Purkinje cell (primary cell): ENCODE measurements around the gene SFTPB. TPM values are rescaled to one million over a fixed set of nuclear protein-coding genes. Genes with fewer than 3 reads are reported as not detected.

ENCODE experiments used
- polyA plus RNA-seq: library from polyadenylated mRNA; unstranded; fragments of >200 nt; fragmentation: Nextera tagmentation; gene quantifications from 2 replicates; pipeline ENCODE4 v1.2.1, GENCODE V29; 2014

Gene SFTPB
- not detected in 2 replicates for polyA plus RNA-seq

GRCh38 chr2:85668009-85668856, at the start of gene SFTPB:
SFTPB (minus strand) TSS chr2:85668199; CDS start chr2:85668183, 16 bp downstream.

GRCh38 chr2:85694052-85695025, 26.3 kb upstream of the SFTPB start, which contains the start of gene GNLY:
GNLY (plus strand) TSS chr2:85694358; CDS start chr2:85694419, 61 bp downstream.

GRCh38 chr2:85611705-85612587, 56.1 kb downstream of the SFTPB start, which contains the start of gene C2orf68:
C2orf68 (minus strand) TSS chr2:85612066; CDS start chr2:85611984, 82 bp downstream.

Other genes with a start within 250 kb of the SFTPB start
- not detected in 2 replicates for gene SH2D6, start 249.5 kb downstream of the SFTPB start, polyA plus RNA-seq
- 56.5 and 69.3 TPM in 2 replicates for gene MAT2A, start 129.0 kb downstream of the SFTPB start, polyA plus RNA-seq
- gene GGCX, start 106.7 kb downstream of the SFTPB start, polyA plus RNA-seq: 14.1 and 36.9 TPM in 2 replicates
- gene VAMP8, start 90.6 kb downstream of the SFTPB start, polyA plus RNA-seq: 1.6 and 7.8 TPM in 2 replicates
- 8.0 and 12.1 TPM in 2 replicates for gene VAMP5, start 83.8 kb downstream of the SFTPB start, polyA plus RNA-seq
- gene RNF181, start 72.5 kb downstream of the SFTPB start, polyA plus RNA-seq: 243 and 314 TPM in 2 replicates
- 0.46 TPM in 1 of 2 replicates, not detected in the other for gene TMEM150A, start 65.5 kb downstream of the SFTPB start, polyA plus RNA-seq
- gene C2orf68, start 56.1 kb downstream of the SFTPB start, polyA plus RNA-seq: 2.0 and 3.1 TPM in 2 replicates
- gene USP39, start 52.0 kb downstream of the SFTPB start, polyA plus RNA-seq: 23.5 and 28.5 TPM in 2 replicates
- not detected in 2 replicates for gene GNLY, start 26.2 kb upstream of the SFTPB start, polyA plus RNA-seq
- gene ATOH8, start 85.8 kb upstream of the SFTPB start, polyA plus RNA-seq: not detected in 2 replicates
- gene ST3GAL5, start 220.8 kb upstream of the SFTPB start, polyA plus RNA-seq: 43.7 and 59.5 TPM in 2 replicates